GM18507 (cell line): Measurements from ENCODE around the gene PNPLA3.
"Not testable (repeated sequence)": the region's sequence is repeated elsewhere in the genome, so short reads cannot be mapped to it uniquely, and the experiment has no call there.

Source experiments
- DNase-seq: peaks from one replicate; pipeline ENCODE4 v3.0.0; 2011; ENCODE audit warnings: low read depth; ENCODE audit not compliant: insufficient read length; ENCODE audit errors: extremely low spot score
- FAIRE-seq: peaks from 2 replicates; lab custom pipeline; 2011; peaks lifted over from hg19 to GRCh38; lab: Jason Lieb, UNC

The PNPLA3 gene

DNA sequence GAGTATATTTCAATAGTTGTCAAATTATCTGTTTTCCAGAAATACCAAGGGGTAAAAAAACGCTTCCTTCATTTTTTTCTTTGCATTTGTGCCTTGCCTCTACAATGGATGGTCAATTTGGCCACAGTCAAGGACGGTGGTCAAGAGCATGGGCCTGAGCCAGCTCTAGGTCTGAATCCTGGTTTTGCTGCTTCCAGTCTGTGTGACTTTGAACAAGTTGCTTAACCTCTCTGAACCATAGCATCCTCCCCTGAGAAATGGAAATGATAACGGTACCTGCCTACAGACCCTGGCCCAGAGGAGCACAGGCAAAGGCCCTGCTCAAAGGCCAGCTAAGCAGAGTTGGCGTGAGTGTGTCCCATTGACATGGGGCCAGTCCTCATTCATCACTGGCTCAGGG is 34.9 kb upstream of the PNPLA3 start:
- FAIRE-seq = no peak
- no peak for DNase-seq

DNA sequence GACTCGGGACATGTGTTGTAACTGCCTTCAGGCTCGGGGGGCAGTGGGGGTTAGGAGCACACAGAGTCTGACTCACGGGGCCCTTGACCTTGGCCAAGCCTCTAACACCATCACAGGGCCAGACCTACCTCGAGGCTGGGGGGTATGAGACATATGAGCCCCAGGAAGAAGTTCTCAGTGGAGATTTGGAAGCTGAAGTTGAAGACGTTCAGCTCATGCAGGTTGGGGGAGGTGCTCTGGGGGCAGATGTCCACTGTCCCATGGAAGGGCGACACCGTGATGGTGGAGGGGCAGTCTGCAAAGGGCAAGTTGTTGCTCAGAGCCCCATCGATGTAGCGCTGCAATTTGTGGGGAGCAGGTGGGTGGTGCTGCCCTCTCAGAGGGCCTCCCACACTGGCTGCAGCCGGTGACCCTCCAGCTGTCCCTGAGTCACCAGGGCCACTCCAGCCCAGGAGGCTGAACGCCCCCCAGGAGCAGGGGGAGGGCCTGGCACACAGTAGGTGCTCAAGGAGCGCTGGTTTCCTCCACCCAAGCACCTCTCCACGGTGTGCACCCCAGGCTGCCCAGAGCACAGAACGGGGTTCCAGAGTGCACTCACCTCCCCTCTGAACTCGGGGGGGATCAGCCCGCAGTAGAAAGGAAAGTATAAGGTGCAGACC is 34.3 kb upstream of the PNPLA3 start:
- no peak for FAIRE-seq
- no peak for DNase-seq

DNA sequence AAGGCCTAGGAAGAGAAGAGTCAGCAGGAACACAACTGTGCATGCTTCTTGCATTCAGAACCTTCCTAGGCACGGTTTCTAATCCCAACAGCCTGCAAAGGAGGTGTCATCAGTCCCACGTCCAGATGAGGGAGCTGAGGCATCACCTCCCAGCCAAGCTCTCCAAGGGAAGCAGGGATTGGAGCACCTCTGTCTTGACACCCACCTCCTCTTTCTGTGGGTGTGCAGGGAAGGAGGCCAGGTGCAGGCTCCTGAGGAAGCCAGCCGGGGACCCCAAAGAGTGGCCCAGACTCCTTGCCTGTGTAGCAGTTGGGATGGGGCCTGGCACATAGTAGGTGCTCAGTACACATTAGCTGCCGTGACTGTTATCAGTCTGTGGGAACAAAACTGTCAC is 33.7 kb upstream of the PNPLA3 start:
- FAIRE-seq = no peak
- DNase-seq = no peak

DNA sequence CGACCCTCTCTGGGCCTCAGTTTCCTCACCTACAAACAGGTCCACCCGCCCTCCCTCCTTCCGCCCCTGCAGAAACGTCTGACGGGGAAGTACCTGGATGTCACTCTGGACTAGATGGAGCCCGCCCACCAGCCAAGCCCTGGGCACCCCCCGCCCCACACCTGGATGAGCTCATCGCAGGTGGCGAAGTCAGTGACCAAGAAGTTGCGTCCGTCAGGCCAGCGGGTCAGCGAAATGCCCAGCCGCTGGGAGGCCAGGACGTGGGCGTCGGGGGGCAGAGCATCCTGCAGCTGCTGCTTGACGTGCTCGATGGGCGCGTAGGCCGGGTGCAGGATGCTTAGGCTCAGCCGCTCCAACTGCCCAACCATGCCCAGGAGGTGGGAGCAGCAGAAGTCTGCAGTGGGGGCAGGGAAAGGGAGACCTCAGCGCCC is 32.7 kb upstream of the PNPLA3 start:
- no peak for DNase-seq
- no peak for FAIRE-seq

DNA sequence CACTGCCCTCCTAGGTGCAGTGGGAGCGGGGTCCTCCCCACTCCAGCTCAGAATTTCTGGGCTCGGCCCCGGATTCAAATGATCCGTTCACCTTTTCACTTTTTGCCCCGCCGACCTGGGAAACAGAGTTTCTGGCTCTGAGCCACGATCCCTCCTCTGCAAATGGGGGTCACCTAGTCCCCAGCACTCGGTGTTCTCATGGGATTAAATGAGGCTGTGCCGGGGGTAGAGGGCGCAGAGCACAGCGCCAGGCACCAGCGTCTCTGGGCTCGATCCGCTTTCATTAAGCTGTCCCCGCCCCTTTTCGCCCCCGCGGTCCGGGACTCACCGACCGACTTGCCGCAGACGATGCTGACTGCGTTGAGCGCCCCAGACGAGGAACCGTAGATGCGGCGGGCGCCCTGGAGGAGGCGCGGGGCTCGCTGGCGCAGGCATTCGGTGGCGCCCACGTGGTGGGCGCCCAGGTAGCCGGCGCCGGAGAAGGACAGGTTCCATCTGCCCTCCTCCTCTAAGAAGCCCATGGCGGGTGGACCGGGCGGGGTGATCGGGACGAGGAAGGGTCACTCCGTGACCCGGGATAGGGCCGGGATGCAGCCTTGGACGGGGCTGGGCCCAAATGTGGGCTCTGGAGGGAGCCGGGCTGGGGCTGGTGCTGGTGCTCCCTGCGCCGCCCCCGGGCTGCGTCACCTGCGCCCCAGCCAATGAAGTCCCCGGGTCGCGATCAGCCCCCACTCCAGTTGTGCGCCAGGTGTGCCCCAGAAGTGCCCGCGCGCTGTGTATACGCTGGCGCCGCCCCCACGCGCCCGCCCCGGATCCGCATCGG is 32.0 kb upstream of the PNPLA3 start, which contains the start of gene PNPLA5:
Gene PNPLA5, minus strand, starts transcription at position 654 of the 823 bp plus-strand sequence. Its CDS starts 133 bp downstream, at position 521.
- FAIRE-seq = no peak
- no peak for DNase-seq

DNA sequence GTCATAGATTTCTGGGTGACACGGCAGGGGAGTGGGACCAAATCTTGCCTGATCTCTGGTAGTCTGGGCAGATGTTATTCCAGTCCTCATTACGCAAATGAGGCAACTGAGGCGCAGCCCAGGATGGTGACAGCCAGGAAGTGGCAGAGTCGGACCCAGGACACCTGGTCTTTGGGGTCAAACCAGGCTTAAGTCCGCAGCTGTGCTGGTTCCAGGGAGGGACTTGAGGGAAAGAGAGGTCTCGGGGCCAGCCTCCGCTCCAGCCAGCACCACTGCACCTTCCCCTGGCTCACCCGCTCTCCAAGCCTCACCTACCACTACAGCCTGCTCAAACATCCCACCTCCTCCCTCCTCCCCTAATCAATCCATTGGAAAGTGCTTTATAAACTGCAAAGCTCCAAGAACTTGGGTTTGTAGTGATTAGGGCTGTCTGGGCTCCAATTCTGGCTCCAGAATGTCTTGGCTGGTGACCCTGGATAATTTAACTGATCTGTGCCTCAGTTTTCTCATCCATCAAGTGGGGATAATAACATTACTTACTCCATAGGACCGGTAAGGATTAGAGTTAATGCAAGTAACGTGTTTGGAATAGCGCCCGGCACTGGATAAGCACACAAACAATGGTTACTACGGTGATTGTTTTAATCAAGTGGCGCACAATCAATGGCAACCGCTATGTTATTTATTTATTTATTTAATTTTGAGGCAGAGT is 31.3 kb upstream of the PNPLA3 start:
- DNase-seq (no peak), FAIRE-seq (no peak)

DNA sequence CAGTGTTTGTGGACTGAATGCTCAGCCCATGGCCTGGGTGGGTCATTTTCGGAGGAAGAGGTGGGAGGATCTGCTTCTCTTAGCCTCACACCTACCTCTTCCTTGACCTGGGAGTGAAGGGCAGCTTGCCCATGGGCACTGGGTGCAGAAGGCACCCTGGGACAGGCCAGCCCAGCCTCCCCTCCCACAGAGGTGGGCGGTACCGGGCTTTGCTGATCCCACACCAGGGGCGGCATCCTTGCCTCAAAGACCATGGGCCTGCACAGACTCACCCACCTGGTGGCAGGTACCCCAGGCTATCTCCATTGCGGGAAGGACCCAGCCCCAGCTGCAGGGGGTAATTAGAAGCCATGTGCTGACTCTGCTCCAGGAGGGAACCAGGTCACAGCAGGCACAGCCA is 30.3 kb upstream of the PNPLA3 start:
- FAIRE-seq = no peak
- no peak for DNase-seq

DNA sequence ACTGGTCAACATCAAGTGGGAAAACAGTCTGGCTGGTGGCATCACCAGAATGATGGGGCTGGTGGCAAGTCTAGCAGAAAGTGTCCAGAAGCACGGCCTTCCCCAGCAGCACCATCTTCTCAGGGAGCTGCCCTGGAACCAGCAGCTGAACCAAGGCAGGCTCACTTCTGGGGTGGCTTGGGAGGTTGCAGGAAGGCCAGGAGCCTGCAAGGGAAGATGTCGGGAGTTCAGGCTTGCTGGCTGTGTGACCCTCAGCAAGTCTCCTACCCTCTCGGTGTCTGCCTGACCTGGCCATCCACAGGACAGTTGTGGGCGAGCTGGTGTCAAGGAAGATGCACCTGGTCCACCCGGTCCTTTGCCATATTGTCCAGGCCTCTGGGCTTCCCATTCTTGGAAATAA is 29.5 kb upstream of the PNPLA3 start:
- FAIRE-seq (no peak), DNase-seq (no peak)

DNA sequence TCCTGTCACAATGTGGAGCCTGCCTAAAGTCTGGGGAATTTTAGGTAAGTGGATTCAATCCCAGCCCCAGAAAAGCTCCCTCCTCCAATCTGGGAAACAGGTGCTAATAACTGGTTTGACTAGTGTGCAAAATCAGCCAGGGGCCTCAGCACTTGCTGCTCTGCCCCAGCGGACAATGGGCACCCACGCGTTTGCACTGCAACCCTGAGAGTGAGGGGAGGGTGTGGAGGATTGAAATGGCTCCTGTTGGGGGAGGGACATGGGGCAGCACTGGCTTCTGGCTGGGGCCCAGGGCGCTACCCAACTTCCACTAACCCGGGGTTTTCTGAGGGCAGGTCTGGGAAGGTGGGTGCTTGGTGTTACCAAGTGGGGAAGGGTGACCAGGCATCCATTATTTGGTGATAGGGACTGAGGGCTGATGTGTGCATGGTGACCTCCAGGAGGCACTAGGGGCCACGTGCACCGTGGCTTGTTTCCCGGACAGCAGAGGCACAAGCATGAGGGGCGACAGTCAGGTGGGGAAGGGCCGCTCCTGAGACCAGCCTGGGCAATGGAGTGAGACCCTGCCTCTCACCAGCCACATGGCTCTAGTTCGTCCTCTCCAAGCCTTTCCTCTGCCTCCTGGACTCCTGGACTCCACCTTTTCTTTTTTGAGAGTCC is 27.5 kb upstream of the PNPLA3 start:
- DNase-seq = no peak
- FAIRE-seq = no peak

DNA sequence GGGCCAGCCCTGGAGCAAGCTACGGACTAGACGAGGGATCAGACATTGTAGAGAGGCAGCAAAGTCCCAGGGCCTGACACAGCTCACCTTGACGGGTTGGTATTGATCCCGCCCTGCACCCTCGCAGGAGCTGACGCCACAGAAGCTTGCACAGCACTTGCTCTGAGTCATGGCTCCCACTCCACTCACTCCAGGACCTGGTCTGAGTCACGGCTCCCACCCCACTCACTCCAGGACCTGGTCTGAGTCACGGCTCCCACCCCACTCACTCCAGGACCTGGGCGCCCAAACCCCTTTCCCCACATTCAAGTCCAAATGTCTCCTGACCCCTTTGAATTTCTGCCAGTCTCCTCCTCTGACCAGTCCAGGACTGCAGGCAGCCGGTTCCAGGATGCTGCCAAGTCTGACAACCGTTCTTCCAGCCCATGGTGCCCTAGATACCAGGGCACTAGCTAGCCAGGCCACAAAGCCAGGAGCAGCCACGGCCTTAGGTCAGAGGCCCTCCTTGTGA is 25.8 kb upstream of the PNPLA3 start:
- no peak for FAIRE-seq
- no peak for DNase-seq

DNA sequence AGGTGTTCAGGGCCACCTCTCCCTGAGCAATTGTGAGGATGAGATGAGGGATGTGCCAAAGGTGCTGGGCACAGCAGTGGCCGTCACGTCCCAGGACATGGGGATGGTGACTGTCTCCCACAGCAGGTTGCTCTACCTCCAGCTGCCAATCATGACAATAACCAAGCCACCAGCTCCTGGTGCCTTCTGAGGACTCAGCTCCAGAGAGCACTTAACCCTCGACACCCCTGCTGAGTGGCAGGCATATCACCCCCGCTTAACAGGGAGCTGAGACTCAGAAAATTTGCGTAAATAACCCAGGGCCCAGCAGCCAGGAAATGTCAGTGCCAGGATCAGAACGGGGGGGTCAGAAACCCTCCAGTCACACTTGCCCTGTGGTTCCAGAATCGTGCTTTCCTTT is 23.4 kb upstream of the PNPLA3 start:
- DNase-seq (no peak), FAIRE-seq (no peak)

DNA sequence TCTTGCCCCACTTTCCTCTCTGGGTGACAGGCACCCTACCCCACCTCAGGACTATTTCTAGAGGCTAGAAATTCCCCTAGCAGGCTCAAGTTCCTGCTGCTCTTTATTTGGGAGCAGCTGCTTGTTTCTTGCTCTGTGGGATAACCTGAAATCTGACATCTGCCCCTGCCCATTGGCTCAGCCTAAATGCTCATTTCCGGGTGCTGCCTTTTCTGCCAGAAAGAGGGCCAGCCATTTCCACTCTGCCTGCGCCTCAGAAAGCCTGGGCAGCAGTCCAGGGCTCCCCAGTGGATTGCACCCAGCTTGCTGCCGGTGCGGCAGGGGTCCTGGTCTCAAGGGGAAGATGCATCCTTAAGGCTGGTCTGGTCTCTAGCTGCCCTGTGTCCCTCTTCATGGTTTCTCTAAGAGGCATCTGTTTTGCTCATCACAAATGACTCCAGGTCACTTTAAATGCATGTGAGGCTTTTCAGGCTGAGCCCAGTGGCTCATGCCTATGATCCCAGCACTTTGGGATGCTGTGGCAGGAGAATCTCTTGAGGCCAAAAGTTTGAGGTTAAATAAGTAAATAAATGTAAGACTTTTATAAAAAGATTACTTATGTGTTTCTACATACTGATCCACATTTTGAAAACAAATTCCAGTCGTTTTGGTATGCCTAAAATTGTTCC is 21.5 kb upstream of the PNPLA3 start:
- DNase-seq = no peak
- FAIRE-seq = no peak

DNA sequence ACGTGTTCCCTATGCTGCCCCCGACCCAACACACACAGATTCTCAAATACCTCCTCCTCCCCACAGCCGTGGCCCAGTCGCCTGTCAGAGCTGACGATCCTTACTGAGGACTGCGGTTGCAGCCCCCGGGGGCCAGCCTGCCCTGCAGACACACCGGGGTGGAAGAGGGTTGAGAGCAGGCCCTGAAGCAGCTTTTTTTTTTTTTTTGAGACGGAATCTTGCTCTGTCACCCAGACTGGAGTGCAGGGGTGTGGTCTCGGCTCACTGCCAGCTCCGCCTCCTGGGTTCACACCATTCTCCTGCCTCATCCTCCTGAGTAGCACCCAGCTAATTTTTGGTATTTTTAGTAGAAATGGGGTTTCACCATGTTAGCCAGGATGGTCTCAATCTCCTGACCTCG is 20.6 kb upstream of the PNPLA3 start:
- not testable (repeated sequence) for DNase-seq, FAIRE-seq

DNA sequence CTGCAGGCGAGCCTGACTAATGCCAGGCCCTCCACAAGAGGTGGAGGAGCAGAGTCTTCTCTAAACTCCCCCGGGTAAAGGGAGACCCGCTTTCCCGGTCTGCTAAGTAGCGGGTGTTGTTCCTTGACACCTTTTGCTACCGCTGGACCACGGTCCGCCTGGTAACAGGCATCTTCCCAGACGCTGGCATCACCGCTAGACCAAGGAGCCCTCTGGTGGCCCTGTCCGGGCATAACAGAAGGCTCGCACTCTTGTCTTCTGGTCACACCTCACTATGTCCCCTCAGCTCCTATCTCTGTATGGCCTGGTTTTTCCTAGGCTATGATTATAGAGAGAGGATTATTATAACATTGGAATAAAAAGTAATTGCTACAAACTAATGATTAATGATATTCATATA is 19.2 kb upstream of the PNPLA3 start:
- not testable (repeated sequence) for FAIRE-seq, DNase-seq

DNA sequence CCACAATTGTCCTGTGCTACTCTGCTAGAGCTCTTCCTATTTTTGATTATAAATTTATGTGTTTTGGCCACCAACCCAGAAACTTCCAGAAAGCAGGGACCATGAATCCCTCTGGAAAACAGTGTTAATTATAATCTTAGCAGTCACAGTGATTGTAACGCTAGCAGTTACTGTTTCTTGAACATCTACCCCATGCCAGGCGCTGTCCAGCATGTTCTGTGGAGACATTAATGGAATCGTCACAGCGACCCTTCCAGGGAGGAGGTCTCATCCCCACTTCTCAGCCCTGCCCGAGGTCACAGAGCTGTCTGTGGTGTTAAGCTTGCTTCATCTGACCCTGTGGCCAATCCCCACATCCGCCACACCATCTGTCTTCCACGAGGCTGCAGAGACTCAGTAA is 17.9 kb upstream of the PNPLA3 start:
- DNase-seq (no peak), FAIRE-seq (no peak)

DNA sequence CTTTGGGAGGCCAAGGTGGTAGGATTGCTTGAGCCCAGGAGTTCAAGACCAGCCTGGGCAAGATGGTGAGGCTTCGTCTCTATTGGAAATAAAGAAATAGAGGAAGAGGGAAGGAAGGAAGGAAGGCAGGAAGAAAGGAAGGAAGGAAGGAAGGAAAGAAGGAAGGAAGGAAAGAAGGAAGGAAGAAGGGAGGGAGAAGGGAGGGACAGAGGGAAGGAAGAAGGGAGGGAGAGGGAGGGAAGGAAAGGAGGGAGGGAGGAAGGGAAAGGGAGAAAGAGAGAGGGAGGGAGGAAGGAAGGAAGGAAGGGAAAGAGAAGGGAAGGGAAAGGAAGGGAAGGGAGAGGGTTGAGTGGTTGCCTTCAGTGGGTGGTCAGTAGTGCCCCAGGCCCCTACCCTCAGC is 13.9 kb upstream of the PNPLA3 start:
- FAIRE-seq (no peak), DNase-seq (no peak)

DNA sequence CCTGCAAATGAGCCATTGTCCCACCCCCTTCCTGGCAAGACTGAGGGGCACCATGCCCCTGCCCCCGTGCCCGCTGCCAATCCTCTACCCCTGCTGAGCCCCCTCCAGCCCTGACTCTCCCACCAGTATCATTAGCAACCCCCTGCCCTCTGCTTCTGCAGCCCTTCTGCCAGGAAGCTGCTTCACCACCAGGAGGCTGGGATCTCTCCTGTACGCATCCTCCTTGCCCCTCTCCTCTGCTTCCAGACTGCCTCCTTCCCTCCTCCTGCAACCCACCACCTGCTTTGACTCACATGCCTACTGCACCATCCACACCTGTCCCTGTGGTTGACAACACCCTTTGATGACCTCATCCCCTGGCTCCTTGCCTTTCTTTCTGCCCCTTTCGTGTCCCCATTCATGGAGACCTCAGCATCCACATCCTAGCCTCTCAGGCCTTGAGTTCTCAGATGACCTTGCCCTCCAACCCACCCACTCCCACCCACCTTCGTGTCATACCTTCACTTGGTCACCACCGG is 13.4 kb upstream of the PNPLA3 start:
- DNase-seq (no peak), FAIRE-seq (no peak)

DNA sequence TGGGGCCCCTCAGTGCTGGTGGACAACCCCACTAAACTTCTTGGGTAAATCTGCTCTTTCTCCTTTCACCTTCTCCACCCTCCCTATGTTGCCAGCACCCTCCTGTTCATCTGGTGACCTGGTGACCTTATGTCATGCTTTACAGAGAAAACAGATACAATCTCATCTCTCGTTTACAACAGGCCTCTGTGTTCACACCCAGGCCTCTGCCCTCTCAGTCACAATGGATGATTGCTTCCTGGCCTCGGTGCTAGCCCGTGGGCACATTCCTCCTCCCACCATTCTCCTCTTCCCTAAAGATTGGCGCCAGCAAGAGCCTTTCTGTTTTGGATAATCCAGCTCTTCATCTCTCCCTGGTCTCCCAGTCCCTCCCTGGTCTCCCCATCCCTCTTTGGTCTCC is 12.3 kb upstream of the PNPLA3 start:
- no peak for FAIRE-seq

DNA sequence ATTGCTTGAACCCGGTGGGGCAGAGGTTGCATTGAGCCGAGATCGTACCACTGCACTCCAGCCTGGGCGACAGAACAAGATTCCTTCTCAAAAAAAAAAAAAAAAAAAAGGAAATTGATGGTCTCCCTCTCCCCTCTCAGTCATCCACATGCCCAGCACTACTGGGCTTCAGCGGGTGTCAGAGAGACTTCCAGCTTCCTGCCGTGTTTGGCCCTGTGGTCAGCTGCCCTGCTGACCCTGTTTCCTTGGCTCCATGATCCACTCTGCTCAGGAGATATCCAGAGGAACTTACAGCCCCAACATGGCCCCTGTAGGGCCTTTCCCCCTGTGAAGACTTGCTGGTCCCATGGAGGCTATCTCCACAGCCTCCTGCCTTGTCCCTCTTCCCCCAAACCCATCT is 6.1 kb upstream of the PNPLA3 start:
- no peak for FAIRE-seq

More for the DNA sequence above, 12.3 kb upstream of the PNPLA3 start:
- no peak for DNase-seq

More for the DNA sequence above, 6.1 kb upstream of the PNPLA3 start:
- DNase-seq = no peak
